SIG-M5 treated with dmso at 0.1 percent for 504 hours (cell line): ENCODE results near the gene GALNT2.

Experiments
- DNase-seq: peaks from one replicate; lab custom pipeline; 2025; ENCODE audit not compliant: unreplicated experiment; lab: John Stamatoyannopoulos, UW

GALNT2 gene

DNA sequence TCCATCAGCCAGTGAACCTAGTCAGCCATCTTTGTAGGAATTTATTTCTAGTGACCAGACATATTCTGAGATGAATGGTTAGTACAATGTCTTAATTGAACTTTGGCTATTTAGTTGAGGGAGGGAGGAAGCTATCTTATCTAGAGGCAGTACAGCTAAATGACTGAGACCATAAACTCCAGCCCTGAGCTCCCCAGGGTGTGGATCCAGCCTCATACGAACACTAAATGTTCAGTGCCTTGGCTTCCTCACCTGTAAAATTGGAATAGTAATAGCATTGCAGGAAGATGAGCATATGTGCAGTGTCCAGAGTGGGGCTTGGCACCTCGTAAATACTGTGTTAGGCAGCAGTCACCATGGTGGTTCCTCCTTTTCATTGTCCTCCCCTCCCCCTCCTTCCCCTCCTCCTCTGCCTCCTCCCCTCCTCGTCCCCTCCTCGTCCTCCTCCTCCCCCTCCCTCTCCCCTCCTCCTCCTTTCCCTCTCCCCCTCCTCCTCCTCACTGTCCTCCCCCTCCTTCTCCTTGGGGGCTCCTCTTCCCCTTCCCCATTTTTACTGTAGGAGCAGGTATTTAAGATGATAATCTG lies 108.2 kb downstream of the GALNT2 start:
- DNase-seq = no peak

DNA sequence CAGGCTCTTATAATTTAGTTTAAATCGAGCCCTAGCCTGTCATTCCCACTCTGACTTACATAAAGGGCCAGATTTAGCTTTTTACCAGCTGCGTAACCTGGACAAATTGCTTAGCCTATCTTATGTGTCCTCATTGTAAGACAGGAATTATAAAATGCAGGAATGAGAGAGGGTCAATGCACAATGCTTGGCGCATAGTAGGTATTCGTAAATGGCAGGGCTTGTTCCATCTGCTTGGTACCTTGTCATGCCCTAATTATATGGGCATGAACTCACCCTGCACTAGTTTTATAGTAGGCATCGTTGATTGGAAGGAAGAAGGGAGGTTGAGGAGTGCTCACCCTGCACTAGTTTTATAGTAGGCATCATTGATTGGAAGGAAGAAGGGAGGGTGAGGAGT lies 108.8 kb downstream of the GALNT2 start:
- DNase-seq = no peak

DNA sequence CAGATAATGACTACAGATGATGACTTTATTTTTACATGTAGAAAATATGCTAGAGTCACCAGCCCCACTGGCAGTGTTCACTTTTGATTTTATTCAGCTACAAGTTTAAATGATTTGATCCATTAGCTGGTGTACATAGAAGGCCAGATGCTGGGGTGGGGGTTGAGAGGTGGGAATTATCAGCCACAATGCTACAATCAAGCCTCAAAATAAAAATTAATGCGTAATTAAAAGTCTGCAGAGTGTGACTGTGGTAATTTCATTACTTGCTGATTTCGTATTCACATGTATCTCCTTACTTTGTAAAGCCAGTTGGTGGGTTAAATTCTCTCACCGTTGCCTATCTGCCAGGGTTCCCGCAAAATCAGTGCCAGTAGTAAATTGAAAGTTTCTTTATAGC lies 109.3 kb downstream of the GALNT2 start:
- DNase-seq = no peak

DNA sequence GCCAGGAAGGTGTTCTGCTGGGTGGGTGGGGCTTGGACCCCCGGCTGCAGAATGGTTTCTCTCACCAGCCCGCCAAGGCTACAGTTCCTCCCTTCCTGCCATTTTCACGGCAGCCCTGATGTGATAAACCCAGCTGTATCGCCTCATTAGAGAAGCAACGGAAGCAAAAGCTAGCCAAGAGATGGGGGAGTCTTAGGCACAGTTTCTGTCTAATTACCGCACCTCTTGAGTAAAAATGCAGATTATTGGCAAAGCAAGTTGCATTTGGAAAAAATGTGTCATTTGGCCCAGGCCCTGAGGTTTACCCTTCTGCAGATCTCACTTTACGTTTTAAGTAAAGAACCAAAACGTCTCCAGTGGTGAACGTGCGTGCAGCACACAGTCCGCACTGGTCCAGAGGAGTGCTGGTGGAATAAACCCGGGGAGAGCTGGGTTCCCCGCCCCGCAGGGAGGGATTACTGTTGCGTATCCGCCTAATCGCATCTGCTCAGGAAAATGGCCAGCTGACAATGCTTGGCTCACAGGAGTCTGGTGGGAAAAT lies 109.9 kb downstream of the GALNT2 start:
- no peak for DNase-seq

DNA sequence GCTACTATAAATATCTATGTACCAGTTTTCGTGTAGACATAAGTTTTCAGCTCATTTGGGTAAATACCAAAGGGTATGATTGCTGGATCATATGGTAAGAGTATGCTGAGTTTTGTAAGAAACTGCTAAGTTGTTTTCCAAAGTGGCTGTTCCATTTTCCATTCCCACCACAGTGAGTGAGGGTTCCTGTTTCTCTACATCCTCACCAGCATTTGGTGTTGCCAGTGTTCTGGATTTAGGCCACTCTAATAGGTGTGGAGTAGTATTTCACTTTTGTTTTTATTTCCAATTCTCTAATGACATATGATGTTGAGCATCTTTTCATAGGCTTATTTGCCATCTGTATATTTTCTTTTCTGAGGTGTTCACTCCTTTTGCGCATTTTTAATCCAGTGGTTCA lies 112.2 kb downstream of the GALNT2 start:
- no peak for DNase-seq

DNA sequence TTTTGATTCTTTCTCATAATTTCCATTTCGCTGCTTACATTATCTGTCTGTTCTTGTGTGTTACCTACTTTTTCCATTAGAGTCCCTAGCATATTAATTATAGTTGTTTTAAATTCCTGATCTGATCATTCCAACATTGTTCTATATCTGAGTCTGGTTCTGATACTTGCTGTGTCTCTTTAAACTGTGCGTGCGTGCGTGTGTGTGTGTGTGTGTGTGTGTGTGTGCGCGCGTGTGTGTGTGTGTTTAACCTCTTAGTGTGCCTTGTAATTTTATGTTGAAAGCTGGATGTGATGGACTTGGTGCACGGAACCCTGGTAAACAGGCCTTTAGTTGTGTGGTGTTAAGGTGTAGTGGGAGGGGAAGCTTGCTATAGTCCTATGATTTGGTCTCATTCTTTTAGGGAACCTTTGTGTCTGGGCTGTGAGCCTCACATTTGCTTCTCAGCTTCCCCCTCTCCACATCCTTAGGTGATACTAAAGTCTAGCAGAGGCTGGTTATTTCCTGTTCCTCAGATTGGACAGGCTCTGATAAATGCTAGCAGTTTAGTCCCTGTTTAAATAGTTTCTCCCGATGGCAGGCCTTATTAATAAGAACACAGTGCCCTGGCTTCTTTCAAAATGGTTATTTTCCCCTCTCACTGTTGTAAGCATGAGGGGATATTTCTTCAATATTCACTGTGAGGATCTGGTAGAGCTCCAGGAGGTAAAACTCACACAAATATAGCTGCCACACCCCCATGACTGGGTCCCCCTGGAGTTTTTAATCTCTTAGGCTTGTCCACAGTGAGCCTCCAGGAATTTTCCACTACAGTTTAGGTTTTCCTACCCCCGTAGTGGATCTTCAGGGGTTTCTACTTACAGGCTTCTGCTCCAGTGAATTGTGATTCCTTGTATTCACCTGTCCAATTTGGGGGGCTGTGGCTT lies 118.3 kb downstream of the GALNT2 start:
- DNase-seq = no peak

DNA sequence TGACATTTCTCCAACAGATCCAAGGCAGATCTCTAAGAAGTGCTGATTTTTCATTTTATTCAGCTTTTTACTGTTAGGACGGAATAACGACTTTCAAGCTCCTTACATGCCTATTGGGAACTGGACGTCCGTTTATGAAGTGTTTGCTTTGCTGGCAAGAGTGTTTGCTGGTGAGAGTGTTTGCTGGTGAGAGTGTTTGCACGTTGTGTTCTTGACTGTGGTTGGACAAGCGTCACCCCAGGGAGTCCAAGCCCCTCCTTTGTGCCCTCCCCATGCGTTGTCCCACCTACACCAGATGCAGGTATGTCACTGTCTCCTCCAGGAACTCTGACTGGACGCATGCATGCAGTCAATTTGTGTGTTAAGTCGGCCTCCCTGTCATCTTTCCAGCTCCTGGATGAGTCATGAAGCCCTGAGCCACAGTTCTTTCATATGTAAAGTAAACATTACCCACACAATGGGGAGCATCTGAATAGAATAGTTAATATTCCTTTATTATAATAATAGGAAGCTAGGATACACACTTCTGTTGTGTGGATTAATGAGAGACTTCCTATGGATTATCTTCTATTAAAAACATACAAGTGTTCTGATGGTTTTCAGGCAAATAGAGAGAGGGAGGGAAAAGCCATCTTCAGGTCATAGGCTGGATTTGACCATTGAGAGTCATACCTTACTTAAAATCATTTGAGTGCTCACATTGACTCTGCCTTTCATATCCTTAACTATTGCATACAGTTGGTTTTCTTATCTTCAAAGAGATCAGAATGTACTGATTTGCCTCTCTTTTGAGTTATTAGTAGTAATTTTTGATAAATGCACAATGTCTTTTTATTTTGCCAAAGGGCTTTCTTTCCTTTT lies 119.2 kb downstream of the GALNT2 start:
- no peak for DNase-seq

DNA sequence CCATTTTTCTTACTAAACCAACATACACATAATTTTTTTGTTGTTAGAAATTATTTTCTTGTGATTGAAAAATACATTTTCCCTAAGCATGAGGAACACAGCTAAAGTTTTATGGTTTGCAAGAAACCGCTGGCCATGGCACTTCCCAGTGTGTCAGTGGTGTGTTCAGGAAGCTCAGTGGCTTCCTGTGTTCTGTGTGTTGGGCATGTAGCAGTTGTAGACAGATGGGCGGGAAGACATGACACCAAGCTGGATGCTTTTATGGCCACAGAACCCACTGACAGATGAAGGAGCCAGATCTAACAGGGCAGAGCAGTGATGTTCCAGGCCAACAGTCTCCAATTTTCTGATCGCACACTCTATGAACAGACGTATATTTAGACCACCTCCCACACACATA lies 119.8 kb downstream of the GALNT2 start:
- no peak for DNase-seq

DNA sequence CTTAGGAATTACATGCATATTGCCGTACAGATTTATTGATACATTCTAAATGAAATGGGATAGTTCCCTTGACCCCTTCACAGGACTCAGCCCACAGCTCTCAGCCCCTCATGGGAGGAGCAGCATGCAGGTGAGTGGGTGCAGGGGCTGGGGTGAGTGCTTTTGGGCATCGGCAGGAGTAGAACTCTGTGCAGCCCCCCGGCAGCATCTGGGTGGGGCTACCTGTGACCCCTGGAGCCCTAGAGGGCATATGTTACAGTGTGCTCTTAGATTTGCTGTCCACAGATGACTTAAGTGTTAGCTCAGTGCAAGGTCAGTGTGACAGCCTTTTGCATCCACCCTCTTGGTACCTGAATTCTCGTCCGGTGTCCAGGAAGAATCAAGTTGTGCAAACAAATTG lies 120.3 kb downstream of the GALNT2 start:
- no peak for DNase-seq

DNA sequence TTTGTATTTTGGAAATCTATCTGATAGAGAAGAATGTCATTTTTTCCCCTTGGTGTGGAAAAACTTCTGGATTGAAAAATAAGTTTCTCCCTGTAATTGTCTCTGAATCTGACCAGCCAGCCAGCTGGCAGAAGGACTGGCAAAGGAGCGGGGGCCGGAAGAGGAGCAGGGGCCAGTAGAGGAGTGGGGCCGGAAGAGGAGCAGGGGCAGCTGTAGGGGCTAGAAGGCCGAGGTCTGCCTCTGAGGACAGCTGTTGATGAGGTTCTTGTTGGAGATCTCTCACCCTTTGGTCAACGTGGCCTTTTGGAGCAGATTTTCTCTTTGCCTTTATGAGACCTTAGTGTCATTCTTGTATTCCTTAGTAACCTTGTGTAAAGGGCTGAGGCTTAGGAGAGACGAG lies 121.8 kb downstream of the GALNT2 start:
- no peak for DNase-seq

DNA sequence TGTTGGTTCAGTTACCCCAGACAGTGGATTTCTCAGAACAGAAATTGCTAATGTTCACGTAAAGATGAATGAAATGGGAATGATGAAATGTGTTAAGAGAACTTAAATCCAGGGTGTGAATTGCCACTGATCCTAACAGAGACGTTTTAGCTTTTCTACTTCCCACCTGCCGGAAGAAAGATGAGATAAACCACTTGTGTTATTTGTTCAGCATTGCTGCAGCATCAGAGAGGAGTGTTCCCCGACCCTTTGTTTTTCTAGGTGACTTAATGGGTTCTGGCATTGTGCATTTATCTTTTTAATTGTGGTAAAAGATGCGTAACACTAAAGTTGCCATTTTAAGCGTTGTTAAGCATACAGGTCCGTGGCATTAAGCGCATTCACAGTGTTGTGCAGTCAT lies 122.3 kb downstream of the GALNT2 start:
- no peak for DNase-seq

DNA sequence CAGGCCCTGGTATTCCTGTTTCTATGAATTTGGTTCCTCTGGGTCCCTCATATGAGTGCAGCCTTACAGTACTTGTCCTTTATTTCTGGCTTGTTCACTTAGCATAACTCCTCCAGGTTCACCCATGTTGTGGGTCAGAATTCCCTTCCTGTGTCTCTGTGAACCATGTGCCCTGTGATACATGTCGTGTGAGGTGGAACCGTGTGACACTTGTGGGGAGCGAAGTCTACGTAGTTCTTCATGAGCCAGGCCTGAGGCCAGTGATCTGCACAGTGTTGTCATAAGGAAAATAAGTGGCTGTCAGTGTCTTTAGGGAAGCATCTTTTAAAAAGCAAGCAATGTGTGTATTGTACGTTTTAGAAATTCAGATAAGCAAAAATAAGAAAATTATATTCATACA lies 122.8 kb downstream of the GALNT2 start:
- no peak for DNase-seq

DNA sequence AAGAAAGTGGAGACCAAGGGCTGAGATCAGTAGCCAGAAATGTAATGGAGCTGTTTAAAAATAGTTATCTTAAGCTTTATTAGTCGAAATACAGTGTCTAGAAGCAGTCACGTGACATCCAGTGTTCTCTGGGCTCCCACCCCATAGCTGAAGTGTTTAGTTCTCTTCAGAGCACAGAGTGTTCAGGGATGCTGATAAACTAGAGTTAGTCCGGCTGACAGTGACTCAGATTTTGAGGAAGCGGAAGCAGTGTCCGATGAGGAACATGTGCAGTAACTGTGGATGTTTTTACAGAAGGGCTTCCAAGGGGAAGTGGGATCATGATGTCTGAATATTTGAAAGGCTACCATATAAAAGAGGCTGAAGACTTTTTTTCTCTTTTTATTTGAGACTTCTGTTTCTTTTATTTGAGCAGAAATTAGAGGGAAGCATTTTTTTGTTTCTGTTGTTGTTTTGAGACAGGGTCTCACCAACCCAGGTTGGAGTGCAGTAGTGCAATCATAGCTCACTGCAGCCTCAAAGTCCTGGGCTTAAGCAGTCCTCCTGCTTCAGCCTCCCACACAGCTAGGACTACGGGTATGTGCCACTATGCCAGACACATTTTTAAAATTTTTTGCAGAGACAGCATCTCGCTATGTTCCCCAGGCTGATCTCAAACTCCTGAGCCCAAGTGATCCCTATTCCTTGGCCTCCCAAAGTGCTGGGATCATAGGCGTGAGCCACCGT lies 124.2 kb downstream of the GALNT2 start:
- DNase-seq = peak; percentile 98

DNA sequence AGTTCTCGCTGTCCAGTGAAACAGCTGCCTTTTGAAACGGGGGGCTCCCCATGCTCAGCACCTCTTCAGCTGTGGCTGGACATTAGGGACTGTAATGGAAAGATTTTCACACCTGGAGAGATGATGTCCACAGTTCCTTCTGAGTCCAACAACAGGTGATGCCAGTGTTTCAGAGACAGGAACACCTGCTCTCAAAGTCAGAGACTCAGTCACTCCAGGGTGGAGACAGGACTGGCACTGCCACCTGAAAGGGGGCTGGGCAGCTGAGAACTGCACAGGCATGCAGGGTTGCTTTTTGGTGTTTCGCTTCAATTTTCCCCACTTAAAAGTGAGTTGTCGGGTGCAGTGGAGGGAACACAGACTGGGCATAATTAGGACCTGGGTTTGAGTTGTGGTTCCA lies 124.8 kb downstream of the GALNT2 start:
- no peak for DNase-seq

DNA sequence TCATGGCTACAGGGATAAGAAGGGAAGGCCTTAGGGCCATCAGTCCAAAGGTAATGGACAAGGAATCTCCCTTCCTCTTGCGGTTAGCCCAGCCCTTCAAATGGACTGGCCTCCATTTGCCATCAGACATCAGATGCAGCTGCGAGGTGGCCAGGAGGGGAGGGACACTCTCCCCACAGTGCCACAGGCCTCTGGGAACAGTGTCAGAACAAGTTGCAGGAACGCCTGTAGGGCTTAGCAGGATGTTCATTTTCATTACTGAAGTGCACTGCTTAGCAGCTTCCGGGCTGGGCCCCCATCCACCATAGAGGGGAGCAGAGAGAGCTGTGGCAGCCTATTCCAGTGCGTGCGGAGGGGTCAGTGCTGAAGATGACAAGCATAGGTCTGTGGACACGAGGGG lies 127.5 kb downstream of the GALNT2 start:
- DNase-seq = no peak

DNA sequence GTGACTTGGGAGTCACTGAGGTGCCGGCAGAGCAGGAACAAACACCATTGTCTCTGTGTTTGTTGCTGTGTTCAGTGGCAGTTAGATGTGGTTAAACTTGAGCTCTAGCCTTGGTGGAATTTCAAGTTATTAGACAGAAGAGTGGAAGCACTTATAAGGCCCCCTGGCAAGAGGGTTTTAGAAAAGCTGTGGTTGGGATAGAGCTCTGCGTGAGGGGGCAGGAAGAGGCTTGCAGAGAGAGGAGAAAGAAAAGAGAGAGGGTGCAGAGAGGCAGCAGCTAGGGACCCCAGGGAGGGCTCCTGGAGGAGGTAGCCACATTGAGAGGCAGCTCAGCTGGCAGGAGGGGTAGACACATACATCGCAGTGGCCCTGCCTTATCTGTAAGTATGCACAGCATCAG lies 128.2 kb downstream of the GALNT2 start:
- no peak for DNase-seq

DNA sequence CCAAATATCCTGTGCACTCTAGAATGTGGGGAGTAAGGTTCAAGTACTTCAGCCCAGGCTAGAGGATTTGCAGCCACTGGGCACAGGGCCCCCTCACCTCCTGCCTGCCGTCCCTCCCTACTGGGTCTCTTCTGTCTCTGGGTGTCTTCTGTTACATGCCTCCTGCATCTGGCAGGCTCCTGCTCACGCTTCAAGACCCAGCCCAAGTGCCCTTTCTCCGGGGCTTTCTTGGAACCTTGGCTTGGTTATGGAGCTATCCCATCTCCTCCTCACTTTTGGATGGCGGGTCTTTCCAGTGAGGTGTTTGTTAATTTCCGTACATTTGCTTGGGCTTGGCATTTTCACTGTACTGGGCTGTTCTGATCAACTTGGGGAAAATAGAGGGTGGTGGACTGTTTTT lies 129.0 kb downstream of the GALNT2 start:
- no peak for DNase-seq

DNA sequence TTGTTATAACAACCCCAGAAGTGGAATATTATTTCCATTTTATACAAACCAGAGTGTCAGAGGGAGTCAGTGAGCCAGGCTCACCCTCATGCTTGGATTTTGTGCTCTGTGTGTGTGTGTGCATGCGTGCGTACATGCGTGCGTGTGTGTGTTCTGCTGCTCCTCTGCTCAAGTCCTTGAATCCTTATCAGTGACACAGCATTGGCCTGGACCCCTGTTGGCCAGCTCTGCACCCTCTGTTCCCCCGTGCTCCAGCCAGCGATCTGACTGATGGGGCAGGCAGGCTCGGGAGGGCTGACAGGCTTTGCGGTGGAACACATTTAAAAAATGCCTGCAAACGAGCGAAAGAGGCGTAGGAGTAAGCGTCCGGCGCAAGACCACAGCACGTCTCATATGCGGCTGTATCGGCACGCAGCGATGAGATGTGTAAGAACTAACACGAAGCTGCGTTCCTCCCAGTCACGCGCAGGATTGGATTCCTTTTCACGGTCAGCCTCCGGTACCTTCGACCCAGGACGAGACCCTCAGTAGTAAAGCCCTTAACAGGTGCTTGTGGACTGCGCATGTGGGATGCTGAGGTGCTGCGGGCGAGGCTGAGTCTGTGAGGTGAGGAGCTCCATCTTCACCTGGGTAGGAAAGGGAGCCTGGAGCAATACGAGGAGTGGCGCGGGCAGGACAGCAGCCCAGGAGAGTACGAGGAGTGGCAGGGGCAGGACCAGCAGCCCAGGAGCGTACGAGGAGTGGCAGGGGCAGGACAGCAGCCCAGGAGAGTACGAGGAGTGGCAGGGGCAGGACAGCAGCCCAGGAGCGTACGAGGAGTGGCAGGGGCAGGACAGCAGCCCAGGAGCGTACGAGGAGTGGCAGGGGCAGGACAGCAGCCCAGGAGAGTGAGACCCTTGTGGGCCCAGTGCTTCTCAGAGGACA lies 130.9 kb downstream of the GALNT2 start:
- DNase-seq = no peak

DNA sequence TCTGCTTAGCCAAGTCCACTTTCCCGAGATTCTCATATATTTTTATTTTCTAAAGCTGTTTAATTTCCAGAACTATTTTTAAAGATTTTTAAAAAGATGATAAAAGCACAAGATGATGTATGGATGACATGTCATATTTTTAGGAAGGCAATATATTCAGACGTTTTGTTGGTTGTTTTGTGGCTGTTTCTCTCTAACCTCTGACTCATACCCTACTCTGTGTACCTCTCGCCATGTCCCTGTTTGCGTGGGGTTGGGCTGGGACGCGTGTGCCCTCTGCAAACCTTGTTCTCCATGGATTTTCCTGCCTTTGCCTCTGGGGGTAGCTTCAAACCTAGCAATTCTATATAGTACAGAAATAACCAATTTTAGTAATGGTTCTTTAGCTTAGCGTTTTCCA lies 132.0 kb downstream of the GALNT2 start:
- DNase-seq = no peak

DNA sequence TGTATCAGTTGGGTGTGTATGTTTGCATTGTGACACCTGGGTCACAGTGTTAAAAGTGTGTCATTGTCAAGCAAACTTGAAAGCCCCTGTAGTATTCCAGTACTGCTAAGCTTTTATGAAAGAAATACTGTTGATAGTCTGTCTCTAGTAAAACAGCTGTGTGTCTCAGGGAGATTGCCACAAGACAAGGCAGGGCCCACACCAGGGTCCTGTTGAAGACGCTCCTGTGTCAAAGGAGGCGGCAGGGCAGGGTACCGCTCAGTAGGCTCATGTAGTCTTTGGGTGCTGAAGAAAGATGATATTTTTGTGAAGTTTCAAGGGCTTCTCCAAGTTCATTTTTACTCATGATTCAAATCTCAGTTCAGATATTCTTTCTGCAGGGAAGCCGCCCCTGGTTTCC lies 132.5 kb downstream of the GALNT2 start:
- DNase-seq = no peak
